ENCODE results near the gene EIF5AL1.
"Not testable (repeated sequence)": the region's sequence is repeated elsewhere in the genome, so short reads cannot be mapped to it uniquely, and the experiment has no call there.

Gene EIF5AL1

DNA sequence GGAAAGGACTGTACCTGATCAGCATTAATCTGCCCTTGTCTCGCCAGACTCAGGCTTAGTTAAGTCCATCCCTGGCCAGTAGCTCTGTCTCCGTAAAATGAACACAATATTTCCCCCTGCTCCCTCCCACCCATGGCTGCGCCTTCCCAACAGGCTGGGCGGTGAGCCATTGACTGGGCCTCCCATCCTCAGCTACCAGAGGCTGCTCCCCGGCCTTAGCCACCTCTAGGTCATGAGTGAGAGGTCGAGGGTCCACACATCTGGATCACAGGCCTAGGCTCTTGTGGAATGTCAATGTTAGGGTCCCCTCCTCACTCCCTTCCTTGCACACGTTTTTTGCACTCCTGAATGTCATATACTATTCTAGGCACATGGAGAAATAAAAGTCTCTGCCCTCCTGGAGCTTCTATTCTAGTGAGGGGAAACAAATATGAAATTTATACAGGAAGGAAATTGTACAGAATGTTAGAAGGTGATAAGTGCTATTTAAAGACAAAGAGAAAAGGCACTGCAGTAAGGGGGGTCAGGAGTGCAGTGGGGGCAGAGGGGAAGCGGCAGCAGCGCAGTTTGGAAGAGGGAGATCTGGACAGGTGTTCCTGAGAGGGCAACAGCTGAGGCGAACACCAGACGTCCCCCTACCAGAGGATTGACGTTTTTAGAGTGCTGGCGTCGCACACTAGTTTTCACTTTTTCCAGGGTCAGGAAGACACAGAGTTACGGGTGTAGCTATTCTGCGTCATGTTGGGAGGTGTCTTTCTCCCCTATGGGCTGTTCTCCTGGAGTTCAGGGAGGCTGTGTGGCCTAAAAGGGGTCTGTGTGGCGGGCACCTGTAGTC, 17.2 kb upstream of the EIF5AL1 start:
- Histone ChIP-seq H3K4me2 (peak overlapping the region; percentile 67), H3K27me3 (no peaks in the 10 kb centered on the region), H4K20me1 (no peaks in the 10 kb centered on the region), H3K9ac (no peak overlapping the region), H3K27ac (0 out of 2 replicates have a peak overlapping the region, but pooled peaks have one; percentile 18), H3K4me1 (peaks cover 48% of the 10 kb centered on the region), H3K9me3 (no peaks in the 10 kb centered on the region), H3K4me3 (no peak overlapping the region), H3K36me3 (no peaks in the 10 kb centered on the region)
- TF ChIP-seq Cebpa-rat (IDR thresholded peaks at IDR 0.05) = no peak

DNA sequence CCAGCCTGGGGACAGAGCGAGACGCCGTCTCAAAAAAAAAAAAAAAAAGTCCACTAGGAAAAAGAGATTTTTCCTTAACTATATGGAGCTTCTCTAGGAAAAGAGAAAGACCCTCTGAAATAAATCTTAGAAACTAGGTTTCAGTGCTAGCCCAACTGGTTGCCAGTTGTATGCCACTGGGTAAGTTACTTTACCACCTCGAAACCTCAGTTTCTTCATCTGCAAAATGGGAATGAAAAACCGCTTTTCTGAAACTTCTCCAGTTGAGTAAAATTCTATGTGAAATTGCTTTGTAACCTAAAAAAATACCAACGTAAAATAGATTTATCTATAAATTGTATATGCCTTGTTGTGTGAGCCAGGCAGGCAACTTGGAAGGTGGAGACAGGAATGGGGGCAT, 16.5 kb upstream of the EIF5AL1 start:
- TF ChIP-seq Cebpa-rat (IDR thresholded peaks at IDR 0.05) = no peak
- no peak overlapping the region for H3K4me3 ChIP-seq
- no peaks in the 10 kb centered on the region for H4K20me1 ChIP-seq
- H3K36me3 ChIP-seq = no peaks in the 10 kb centered on the region
- no peaks in the 10 kb centered on the region for H3K9me3 ChIP-seq
- H3K4me1 ChIP-seq = peaks cover 41% of the 10 kb centered on the region
- H3K9ac ChIP-seq = no peak overlapping the region
- peak overlapping the region; percentile 67 for H3K4me2 ChIP-seq
- no peaks in the 10 kb centered on the region for H3K27me3 ChIP-seq
- no peak overlapping the region for H3K27ac ChIP-seq

DNA sequence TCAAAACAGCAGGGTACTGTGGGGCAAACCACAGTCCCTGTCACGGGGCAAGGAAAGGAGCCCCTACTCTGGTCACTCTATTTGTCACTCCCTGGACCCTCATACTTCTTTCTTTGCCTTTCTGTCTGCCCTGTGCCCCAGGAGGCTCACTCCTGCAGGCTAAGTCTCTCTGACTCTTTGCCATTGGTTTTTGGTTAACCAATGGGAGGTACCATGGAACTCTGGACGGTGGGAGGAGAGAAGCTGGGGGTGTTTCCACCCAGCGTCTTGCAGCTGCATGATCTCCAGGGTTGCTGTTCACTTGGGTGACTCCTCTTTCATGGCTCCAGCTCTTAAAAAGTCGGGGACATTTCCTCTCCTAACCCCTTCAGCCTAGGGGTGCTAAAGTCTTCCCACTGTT, 15.4 kb upstream of the EIF5AL1 start:
- H4K20me1 ChIP-seq = no peaks in the 10 kb centered on the region
- TF ChIP-seq Cebpa-rat (IDR thresholded peaks at IDR 0.05) = no peak
- no peak overlapping the region for H3K27ac ChIP-seq
- no peak overlapping the region for H3K9ac ChIP-seq
- H3K9me3 ChIP-seq = no peaks in the 10 kb centered on the region
- no peak overlapping the region for H3K4me3 ChIP-seq
- no peaks in the 10 kb centered on the region for H3K36me3 ChIP-seq
- H3K27me3 ChIP-seq = no peaks in the 10 kb centered on the region
- peaks cover 30% of the 10 kb centered on the region for H3K4me1 ChIP-seq
- peak overlapping the region; percentile 47 for H3K4me2 ChIP-seq

DNA sequence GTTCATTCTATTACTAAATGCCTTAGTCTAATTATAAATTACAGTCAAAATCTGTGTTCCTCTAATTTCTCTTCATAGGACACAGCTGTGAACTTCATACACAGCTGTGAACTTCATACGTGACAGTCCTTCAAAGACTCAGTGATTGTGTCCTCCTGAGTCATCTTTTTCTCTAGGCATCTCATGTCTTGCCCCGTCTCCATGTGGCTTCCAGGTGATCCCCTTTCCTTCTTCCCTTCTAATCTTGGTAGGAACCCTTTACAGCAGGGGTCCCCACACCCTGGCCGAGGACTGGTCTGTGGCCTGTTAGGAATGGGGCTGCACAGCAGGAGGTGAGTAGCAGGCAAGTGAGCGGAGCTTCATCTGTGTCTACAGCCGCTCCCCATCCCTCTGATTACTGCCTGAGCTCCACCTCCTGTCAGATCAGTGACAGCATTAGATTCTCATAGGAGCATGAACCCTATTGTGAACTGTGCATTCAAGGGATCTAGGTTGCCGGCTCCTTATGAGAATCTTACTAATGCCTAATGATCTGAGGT, 14.0 kb upstream of the EIF5AL1 start:
- no peaks in the 10 kb centered on the region for H3K9me3 ChIP-seq
- H3K27ac ChIP-seq = no peak overlapping the region
- no peak overlapping the region for H3K9ac ChIP-seq
- no peaks in the 10 kb centered on the region for H4K20me1 ChIP-seq
- H3K4me1 ChIP-seq = peaks cover 30% of the 10 kb centered on the region
- no peak overlapping the region for H3K4me3 ChIP-seq
- H3K36me3 ChIP-seq = no peaks in the 10 kb centered on the region
- H3K27me3 ChIP-seq = no peaks in the 10 kb centered on the region
- no peak for TF ChIP-seq Cebpa-rat (IDR thresholded peaks at IDR 0.05)
- H3K4me2 ChIP-seq = no peak overlapping the region

DNA sequence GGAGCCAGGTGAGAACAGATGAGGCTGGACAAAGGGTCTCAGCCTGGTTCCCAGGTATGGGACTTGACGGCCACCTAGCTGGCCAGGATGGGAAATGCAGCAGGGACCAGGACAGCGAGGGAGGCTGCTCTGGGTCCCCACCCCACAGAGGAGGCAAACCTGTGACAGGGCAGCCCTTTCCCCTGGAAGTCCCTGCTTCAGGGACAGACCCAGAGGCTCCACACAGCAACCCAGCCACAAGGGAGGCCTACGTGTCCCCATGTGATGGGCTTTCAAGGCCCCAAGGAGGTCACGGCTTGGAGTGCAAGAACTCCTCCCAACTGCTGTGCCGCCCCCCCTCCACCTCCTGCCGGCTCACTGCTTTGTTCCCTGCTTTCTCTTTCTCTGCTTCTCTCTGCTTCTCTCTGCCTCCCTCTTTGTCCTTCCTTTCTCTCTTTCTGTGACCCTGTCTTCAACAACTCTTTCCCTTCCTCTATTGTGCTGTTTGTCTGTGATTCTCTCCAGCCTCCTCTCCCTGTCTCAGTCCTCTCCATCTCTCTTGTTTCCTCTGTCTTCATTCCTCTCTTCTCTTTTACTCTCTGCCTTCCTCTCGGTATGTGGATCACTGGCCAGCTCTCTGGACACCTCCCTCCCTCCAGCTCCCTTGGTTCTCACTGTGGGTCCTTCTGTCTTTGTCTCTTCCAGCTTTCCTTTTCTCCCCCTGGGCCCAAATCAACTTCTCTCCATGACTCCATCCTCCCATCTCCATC, 9.6 kb upstream of the EIF5AL1 start:
- H4K20me1 ChIP-seq = no peaks in the 10 kb centered on the region
- H3K9me3 ChIP-seq = no peaks in the 10 kb centered on the region
- H3K4me1 ChIP-seq = peaks cover 26% of the 10 kb centered on the region
- H3K27ac ChIP-seq = no peak overlapping the region
- no peak overlapping the region for H3K9ac ChIP-seq
- TF ChIP-seq Cebpa-rat (IDR thresholded peaks at IDR 0.05) = no peak
- no peaks in the 10 kb centered on the region for H3K27me3 ChIP-seq
- no peaks in the 10 kb centered on the region for H3K36me3 ChIP-seq
- no peak overlapping the region for H3K4me2 ChIP-seq
- no peak overlapping the region for H3K4me3 ChIP-seq

DNA sequence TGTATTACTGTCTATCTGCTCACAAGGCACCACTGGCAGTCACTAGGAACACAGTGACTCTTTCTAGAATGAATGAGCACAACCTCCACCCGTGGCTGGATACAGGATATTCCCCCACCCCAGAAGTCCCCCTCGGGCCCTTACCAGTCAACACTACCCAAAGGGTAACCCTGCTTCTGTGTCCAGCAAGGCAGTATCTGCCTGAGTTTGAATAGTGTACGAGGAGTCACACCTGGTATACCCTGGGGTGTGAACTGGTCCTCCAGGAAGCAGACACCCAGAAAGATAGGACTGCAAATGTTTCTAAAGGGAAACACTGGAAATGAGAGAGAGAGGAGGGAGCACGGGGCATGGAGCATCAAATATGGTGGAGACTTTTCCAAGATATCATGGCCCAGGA, 8.5 kb upstream of the EIF5AL1 start:
- H3K4me3 ChIP-seq, H3K27ac ChIP-seq, H4K20me1 ChIP-seq, H3K9ac ChIP-seq, H3K27me3 ChIP-seq, H3K4me2 ChIP-seq, H3K9me3 ChIP-seq, H3K36me3 ChIP-seq: not testable (repeated sequence)
- peaks cover 26% of the 10 kb centered on the region for H3K4me1 ChIP-seq

DNA sequence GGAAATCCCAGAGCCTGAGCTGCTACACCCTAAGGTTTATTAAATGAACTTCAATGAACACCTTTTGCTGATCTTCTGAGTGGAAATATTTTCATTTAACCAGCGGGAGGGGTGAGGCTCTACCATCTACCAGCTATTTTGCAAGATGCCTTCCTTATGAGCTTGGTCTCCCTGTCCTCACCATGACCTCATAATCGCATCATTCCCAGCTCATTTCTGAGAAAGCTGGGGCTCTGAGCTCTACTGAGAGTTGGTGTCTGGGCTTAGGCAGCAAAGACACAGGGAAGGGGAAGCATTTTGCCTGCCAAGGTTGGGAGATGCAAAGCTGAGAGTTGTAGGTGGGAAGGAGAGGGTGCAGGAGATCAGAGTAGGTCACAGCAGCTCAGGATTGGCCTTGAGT, 7.8 kb upstream of the EIF5AL1 start:
- H3K27ac ChIP-seq, H3K9me3 ChIP-seq, H4K20me1 ChIP-seq, H3K27me3 ChIP-seq, H3K4me2 ChIP-seq, H3K36me3 ChIP-seq, H3K4me3 ChIP-seq, H3K9ac ChIP-seq: not testable (repeated sequence)
- peaks cover 26% of the 10 kb centered on the region for H3K4me1 ChIP-seq

DNA sequence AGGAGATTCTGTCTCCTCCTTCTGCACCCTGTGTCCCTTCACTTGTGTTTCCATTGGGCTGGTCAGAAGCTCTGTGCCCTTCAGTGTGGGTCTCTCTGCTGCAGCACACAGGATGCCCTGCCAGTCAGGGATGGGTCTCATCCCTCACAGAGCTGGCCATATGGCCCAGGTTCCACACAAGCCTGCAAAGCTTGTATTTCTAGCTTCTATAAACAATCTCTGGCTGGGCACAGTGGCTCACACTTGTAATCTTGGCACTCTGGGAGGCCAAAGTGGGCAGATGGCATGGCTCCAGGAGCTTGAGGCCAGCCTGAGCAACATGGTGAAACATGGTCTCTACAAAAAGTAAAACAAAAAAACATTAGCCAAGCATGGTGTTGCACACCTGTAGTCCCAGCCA, 7.0 kb upstream of the EIF5AL1 start:
- not testable (repeated sequence) for H3K36me3 ChIP-seq, H3K9ac ChIP-seq, H3K27me3 ChIP-seq, H3K9me3 ChIP-seq, H4K20me1 ChIP-seq, H3K27ac ChIP-seq, H3K4me3 ChIP-seq
- H3K4me1 ChIP-seq = peaks cover 31% of the 10 kb centered on the region
- peak overlapping the region; percentile 43 for H3K4me2 ChIP-seq

DNA sequence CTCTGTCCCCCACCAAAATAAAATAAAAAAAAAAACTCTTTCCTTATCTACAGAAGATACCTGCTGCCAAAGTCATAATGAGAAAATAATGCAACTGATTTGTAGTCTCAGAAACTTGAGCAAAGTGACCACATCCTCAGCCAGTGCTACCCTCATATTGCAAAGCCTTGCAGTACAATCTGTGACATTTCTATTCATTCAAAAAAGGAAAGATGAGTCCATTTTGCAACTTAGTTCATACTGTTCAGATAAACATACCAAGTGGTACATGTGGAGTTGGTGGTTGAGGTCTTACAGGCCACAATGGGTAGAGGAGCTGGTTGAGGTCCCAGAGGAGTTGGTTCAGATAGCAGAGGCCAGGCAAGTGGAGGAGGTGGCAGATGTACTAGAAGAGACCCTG, 6.5 kb upstream of the EIF5AL1 start:
- no peak overlapping the region for H3K4me3 ChIP-seq
- H3K9ac ChIP-seq = no peak overlapping the region
- H4K20me1 ChIP-seq = no peaks in the 10 kb centered on the region

DNA sequence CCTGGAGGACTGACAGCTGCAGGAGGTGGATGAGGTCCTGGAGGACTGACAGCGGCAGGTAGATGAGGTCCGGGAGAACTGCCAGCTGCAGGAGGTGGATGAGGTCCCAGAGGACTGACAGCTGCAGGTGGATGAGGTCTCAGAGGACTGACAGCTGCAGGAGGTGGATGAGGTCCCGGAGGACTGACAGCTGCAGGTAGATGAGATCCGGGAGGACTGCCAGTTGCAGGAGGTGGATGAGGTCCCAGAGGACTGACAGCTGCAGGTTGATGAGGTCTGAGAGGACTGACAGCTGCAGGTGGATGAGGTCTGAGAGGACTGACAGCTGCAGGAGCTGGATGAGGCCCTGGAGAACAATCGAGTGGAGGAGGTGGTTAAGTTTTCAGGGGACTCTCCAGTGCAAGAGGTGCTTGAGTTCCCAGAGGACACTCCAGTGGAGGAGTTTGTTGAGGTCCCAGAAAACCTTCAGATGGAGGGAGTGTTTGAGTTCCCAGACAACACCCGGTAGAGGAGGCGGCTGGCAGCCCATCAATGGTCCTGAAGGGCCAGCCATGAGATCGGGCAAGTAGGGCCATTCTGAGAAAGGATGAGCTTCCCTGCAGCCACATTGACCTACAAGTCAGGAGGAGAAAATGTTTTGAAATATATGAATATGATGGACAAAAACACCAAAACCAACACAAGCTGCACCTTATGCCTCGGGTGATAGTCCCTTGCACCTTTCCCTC, 4.7 kb upstream of the EIF5AL1 start:
- Histone ChIP-seq H3K9me3 (no peaks in the 10 kb centered on the region), H3K27ac (no peak overlapping the region), H3K36me3 (no peaks in the 10 kb centered on the region), H4K20me1 (no peaks in the 10 kb centered on the region), H3K9ac (no peak overlapping the region), H3K4me1 (peaks cover 31% of the 10 kb centered on the region), H3K4me2 (no peak overlapping the region), H3K4me3 (no peak overlapping the region), H3K27me3 (no peaks in the 10 kb centered on the region)
- TF ChIP-seq Cebpa-rat (IDR thresholded peaks at IDR 0.05) = no peak

More for the DNA sequence above, 6.5 kb upstream of the EIF5AL1 start:
- Histone ChIP-seq H3K4me2 (peak overlapping the region; percentile 43), H3K4me1 (peaks cover 31% of the 10 kb centered on the region), H3K27ac (no peak overlapping the region), H3K9me3 (no peaks in the 10 kb centered on the region), H3K27me3 (no peaks in the 10 kb centered on the region), H3K36me3 (no peaks in the 10 kb centered on the region)
- TF ChIP-seq Cebpa-rat (IDR thresholded peaks at IDR 0.05) = no peak

DNA sequence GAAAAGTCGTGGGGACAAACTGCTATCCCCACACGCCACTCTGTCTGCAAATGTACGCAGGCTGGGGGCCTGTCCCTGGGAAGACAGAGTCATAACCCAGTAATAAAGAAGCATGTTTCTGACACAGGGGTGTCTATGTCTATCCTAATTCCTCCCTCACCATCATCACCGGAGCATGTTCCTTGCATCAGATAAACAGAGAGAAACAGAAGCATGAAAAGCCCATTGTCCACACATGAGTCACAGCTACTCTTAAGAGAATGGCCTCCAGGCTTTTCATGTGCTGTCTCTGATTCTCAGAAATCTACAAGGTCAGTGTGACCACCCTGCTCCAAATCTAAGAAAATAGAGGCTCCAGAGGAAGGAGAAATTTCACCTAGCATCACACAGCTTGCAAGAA, 4.1 kb upstream of the EIF5AL1 start:
- H3K27ac ChIP-seq, H3K4me3 ChIP-seq, H3K4me2 ChIP-seq, H3K36me3 ChIP-seq, H4K20me1 ChIP-seq, H3K9ac ChIP-seq, H3K27me3 ChIP-seq, H3K9me3 ChIP-seq: not testable (repeated sequence)
- H3K4me1 ChIP-seq = peaks cover 31% of the 10 kb centered on the region

DNA sequence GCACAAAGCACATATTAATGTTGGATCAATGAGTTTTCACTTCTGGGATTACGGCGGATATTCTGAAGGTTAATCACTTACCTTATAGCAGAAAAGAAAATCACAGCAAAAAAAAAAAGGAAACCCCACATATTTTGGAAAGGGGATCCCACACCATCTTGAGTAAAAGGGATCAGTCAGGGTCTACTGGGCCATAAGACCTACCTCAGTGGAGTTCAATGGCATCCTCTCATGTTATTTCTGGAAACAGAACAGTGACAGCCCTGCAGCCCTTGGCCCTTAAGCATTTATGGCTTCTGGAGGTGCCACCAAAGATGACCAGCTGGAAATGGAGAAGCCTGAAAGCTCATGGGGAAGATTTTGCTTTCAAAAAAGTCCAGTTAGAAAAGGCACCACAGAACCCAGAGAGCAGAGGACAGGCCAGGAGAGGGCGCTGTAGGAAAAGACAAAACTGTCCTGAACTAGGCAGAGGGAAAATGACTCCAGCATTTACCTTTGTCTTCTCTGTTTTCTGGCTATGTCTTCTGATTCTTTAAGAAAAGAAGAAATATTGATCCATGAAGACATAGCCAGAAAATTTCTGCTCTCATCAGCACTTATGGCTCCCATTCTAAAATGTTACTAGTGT, 2.9 kb upstream of the EIF5AL1 start:
- not testable (repeated sequence) for H3K4me2 ChIP-seq, H3K27me3 ChIP-seq

DNA sequence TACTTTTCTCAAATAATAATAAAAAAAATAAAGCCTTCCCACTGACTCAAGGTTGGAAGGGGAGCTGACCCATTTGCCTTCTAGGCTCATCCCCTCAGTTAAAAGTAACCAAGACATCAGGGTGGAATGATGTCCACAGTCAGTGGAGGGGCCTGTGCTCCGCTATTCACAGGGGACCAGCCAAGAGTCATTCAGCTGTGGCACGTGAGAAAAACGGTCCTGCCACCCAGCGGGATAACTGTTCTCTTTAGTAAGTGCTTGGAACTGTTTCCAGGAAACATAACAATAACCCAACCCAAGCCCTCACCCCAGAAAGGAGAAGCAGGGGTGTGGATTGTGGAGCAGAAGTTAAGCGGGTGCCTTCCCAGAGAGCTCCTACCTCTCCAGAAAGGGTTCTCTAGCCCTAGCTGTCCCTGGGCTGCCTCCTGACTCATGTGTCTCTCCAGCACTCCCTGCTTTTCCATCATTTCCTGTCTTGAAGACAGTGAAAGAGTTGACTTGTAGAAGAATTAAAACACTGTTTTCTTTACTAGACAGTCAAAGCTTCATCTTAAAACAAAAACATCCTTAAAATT, 2.3 kb upstream of the EIF5AL1 start:
- H3K36me3 ChIP-seq, H3K9me3 ChIP-seq, H3K27me3 ChIP-seq, H3K9ac ChIP-seq, H3K27ac ChIP-seq, H3K4me3 ChIP-seq, H4K20me1 ChIP-seq: not testable (repeated sequence)
- Histone ChIP-seq H3K4me2 (peak overlapping the region; percentile 36; the same call in 1 of the 2 replicates), H3K4me1 (peaks cover 31% of the 10 kb centered on the region)

More for the DNA sequence above, 2.9 kb upstream of the EIF5AL1 start:
- H3K4me1 ChIP-seq = peaks cover 31% of the 10 kb centered on the region
- not testable (repeated sequence) for H3K27ac ChIP-seq, H3K9ac ChIP-seq, H4K20me1 ChIP-seq, H3K4me3 ChIP-seq, H3K9me3 ChIP-seq, H3K36me3 ChIP-seq

Measured in BLaER1 (cell line).